ENCODE measurements around the gene PSMG4. TPM values are rescaled to one million over a fixed set of nuclear protein-coding genes. Genes with fewer than 3 reads are reported as not detected.

PSMG4 gene
- total RNA-seq, 1 donor from 2014 or later = 24.1 TPM

GRCh38 chr6:3291346-3291745 is 32.6 kb downstream of the PSMG4 start:
- H3K27me3 Mint-ChIP-seq = no peaks in the 10 kb centered on the region
- no peak overlapping the region for H3K27ac Mint-ChIP-seq
- H3K9me3 Mint-ChIP-seq = no peaks in the 10 kb centered on the region
- DNase-seq (ENCODE audit: extremely low spot score, unreplicated experiment) = no peak
- no peaks in the 10 kb centered on the region for H3K4me1 Mint-ChIP-seq (ENCODE audit: unreplicated experiment)
- no peak for TF ChIP-seq CTCF (conservative IDR thresholded peaks at IDR 0.05)
- peaks cover 33% of the 10 kb centered on the region for H3K36me3 Mint-ChIP-seq
- H3K4me3 Mint-ChIP-seq = no peak overlapping the region

DNA sequence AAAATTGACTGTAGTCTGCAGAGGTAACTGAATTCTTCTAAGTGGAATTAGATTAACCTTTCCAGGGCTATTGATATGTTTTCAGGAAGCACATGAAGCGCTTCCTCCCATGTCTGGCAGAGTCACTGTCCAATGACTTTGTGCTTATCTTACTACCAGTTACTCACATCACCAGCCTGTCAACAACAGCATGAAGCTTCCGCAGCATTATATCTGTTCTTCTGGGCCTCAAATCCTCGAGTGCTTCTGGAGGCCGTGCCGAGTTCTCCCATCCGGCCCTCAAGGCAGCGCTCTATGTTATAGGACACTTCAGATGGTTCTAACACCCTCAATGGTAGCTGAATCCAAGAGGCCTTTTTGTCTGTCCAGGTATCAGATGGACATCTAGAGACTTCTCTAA is 33.2 kb downstream of the PSMG4 start:
- no peaks in the 10 kb centered on the region for H3K9me3 Mint-ChIP-seq
- TF ChIP-seq CTCF (conservative IDR thresholded peaks at IDR 0.05) = no peak
- DNase-seq (ENCODE audit: extremely low spot score, unreplicated experiment) = no peak
- peaks cover 2% of the 10 kb centered on the region for H3K4me1 Mint-ChIP-seq (ENCODE audit: unreplicated experiment)
- no peak overlapping the region for H3K27ac Mint-ChIP-seq
- no peaks in the 10 kb centered on the region for H3K27me3 Mint-ChIP-seq
- H3K4me3 Mint-ChIP-seq = no peak overlapping the region
- peaks cover 33% of the 10 kb centered on the region for H3K36me3 Mint-ChIP-seq

- Mint-ChIP-seq H3K9me3 (no peaks in the 10 kb centered on the region), H3K27me3 (no peaks in the 10 kb centered on the region), H3K4me3 (no peak overlapping the region), H3K27ac (no peak overlapping the region), H3K4me1 (ENCODE audit: unreplicated experiment) (peaks cover 5% of the 10 kb centered on the region), H3K36me3 (peaks cover 34% of the 10 kb centered on the region)
- no peak for DNase-seq (ENCODE audit: extremely low spot score, unreplicated experiment)
- no peak for TF ChIP-seq CTCF (conservative IDR thresholded peaks at IDR 0.05)
These were observed 33.9 kb downstream of the PSMG4 start for GRCh38 chr6:3292431-3293197.

DNA sequence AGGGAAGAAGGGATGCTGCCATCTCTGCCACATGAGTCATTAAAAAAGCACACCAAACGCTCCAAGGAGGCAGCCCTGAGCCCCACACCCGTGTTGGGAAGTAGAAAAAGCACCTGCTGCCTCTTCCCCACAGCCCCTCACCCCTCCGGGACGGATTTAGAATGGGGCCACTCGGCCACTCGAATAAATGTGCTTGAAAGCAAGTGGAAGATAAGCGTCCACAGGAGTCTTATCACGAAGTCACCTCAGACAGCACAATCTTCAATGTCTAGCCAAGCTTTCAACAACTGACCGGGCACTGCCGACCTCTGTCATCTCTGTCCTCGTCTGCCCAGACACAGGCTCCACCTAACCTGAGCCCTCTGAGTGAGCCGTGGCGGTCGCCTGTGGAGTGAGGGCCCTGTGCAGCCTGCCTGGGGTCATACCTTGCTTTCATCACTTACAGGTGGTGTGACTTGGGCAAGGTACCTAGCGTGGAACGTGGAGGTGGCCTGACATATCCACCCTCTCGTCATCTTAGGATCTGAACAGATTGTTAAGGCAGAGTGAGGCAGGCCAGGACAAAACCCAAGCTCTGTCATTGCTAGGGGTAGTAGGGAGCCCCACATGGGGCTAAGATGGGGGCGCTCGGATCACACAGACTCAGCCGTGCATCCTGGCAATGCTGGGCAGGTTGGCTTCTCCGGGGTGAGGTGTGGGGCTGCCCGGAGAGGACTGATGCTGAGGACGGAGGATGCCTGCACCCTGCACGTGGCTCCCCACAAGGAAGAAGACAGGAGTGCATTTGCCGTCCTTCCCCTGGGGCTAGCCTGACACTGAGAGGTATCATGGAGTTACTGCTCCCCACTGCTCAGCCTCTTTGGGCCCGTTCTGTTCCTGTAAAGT is 34.8 kb downstream of the PSMG4 start:
- Mint-ChIP-seq H3K4me1 (ENCODE audit: unreplicated experiment) (peaks cover 5% of the 10 kb centered on the region), H3K9me3 (no peaks in the 10 kb centered on the region), H3K36me3 (peaks cover 34% of the 10 kb centered on the region), H3K4me3 (no peak overlapping the region), H3K27me3 (no peaks in the 10 kb centered on the region), H3K27ac (no peak overlapping the region)
- no peak for TF ChIP-seq CTCF (conservative IDR thresholded peaks at IDR 0.05)
- no peak for DNase-seq (ENCODE audit: extremely low spot score, unreplicated experiment)

DNA sequence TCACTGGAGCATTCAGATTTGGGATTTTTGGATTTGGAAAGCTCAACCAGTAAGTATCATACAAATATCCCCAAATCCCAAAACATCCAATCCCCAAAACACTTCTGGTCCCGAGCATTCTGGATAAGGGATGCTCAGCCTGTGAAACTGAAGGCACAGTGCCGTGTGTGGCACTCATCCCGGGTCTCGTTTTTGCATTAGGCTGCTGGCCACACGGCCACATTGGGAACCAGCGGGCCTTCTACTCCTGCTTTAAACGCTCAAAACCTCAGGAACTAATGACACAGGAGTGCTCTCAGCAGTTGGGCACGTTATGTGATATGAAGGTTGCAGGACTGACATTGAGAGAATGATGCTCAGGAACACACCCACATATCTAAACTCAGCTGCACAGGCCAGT is 35.6 kb downstream of the PSMG4 start:
- TF ChIP-seq CTCF (conservative IDR thresholded peaks at IDR 0.05) = no peak
- Mint-ChIP-seq H3K36me3 (peaks cover 34% of the 10 kb centered on the region), H3K9me3 (no peaks in the 10 kb centered on the region), H3K4me3 (no peak overlapping the region), H3K27ac (no peak overlapping the region), H3K27me3 (no peaks in the 10 kb centered on the region), H3K4me1 (ENCODE audit: unreplicated experiment) (peaks cover 5% of the 10 kb centered on the region)
- no peak for DNase-seq (ENCODE audit: extremely low spot score, unreplicated experiment)

Data from type B pancreatic cell (in vitro differentiated cells).